GM19324 (cell line): ENCODE measurements around the gene C6orf132.

ENCODE experiments used
- ATAC-seq: cut with Tn5 transposase; IDR thresholded peaks from one replicate; pipeline ENCODE4 v1.9.1; 2021; ENCODE audit warnings: mild to moderate bottlenecking, moderate library complexity; ENCODE audit not compliant: unreplicated experiment, low FRiP score

The C6orf132 gene

DNA sequence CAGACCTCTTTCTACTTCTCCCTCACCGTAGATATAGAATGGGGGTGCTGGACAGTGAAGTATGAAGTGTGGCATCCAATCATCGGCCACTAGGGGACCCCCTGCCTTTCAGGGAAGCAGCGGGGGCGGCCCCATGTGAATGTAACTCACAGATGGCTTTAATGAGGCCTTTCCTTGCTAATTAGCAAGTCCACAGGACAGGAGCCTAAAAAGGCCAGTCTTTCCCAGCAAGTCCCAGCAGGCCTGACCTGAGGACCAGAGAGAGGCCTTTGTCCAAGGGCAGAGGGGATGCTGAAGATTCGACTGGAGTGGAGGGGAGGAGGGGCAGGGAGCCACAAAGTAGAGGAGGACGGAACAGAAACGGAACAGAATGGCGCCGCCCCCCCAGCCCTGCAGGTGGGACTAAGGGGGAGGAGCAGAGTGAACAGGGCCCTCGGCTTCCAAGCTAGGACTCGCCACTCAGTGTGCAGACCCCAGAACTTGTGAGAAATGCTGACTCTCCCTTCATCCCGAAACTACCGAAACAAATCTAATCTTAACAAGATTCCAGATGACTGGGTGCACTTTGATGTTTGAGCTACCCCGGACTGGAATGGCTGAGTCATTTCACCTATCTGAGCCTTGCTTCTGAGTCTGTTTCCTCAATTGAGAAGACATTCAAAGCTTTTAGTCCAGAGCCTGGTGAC, 5.8 kb downstream of the C6orf132 start:
- no peak for ATAC-seq

DNA sequence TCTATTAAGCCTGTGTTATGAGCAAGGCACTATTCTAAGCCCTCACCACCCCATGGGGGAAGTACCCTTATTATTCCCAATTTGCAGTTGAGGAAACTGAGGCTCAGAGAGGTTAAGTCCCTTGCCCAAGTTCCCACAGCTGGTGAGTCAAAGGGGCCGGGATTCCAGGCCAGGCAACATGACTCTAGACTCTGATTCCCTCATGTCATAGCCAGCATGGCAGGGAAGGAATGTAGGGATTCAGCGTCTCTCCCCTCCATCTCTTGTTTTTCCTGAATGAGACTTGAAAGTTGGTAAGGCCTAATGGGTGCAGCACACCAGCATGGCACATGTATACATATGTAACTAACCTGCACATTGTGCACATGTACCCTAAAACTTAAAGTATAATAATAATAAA, 6.7 kb downstream of the C6orf132 start:
- ATAC-seq, result no peak

DNA sequence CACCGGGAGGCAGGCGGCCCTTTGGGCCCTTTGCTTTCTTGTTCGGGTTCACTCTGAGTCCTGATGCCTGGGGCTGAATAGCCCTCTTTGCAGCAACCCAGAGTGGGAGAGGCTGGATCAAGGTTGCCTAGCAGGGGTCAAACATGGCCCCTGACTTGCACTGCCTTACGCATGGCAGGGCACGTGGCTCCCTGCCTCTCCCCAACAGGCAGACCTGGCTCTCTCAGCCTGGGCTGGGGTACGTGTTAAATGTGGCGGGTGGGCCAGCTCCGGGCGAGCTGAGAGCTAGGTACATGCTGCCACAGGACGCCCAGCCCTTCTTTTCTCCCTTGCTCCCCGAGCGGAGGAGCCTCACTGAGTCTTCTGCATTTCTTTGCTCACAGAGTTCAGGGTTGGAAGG, 7.3 kb downstream of the C6orf132 start:
- no peak for ATAC-seq

DNA sequence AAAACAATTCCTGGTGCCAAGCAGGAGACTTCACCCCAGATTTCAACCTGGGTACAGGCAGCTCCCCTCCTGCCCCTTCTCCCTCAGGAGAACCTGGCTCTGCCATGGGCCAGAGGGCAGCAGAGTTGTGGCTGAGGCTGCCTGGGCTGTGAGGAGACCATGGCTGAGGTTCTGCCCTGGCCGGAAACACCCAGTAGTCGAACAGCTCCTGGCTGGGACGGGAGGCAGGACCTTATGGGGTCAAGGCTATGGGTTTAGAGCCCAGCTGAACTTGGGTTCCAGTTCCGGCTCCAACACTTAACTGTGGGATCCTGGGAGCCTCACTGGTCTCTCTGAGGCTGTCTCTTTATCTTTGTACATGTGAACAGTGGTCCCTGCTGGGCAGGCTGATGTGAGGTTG, 8.5 kb downstream of the C6orf132 start:
- no peak for ATAC-seq

DNA sequence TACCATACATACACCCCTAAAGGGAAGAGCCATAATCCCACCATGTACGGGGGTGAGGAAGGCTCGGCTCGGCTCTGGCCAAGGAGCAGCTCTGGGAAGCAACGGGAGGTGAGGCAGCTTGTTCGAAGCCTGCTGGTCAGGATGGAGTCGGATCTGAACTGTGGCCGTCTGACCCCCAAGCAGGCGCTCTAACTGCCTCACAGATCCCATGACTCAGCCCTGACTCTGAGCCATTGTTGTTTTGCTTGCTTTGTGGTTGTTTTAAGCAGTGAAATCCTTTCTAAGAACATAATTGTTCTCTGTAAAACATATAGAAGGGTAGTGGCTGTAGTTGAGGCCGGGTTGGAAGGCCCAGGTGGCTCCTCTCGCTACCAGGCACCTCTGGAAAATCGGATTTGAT, 10.9 kb downstream of the C6orf132 start:
- ATAC-seq, result no peak

DNA sequence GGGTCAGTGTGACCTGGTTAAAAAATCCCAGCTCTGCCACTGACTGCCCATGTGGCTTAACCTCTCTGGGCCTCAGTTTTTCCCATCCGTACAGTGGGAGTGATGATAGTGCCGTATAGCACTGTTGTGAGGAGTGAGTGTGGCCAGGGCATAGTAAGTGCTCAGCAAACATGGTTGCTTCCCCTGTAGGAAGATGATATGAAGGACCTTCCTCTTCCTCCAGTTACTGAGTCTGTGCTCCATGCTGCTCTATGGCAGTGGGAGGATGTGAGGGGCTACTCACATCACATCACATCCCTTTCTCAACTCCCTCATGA, 13.1 kb downstream of the C6orf132 start:
- no peak for ATAC-seq

DNA sequence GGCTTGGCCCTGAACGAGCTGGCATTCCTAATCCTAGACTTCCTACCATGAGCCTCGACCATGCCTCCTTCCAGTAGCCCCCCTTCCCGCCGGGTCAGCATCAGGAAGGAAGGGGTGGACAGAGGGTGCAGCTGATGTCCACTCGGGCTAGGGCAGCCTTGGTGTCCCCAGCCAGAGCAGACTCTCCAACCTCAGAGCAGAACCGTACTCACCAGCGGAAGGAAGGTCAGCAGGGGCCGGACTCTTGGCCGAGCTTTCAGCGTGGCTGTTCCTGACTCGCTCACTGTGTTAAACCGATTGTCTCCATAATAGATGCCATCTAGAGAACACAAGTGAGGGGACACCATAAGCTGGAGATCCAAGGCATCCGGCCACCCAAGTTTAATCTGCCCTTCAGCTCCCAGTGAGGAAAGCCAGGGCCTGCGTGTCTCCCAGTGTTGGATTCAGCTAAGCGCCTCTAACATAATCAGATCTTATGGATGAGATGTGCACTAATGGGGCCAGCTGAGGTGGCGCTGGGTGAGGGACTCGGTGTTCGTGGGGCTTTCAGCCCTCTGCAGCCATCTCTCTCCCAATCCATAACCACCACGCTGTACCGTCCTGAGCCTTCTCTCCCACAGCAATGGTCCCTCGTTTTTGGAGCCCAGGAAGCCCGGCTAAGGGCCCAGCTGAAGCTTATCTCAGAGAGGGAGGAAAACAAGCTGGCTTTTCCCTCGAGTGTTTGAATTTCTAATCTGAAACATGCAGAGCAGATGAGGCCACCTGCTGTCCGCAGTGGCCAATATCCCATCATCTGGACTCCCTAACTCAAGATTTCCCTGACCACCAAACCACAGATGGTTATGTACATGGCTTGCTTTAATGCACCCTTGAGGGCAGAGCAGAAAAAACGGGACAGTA, 13.7 kb downstream of the C6orf132 start:
- ATAC-seq, result no peak

DNA sequence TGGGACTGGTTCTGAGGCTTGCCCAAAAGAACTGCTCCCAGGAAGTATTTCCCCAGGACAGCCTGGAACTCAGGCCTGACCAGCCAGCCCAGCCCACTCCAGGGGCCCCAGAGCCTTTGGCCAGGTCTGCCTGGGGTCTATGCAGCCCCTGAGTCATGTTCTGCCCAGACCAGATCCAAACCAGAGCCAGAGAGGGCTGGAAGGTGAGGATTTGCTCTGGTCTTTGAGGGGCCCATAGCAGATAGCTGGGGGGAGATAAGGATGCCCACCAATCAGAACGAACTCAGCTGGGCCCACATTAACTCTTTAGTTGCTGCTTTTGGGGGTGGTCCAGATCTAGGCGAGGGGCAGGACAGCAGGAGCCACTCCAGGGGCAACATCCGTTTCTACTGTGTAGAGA, 16.8 kb downstream of the C6orf132 start:
- no peak for ATAC-seq

DNA sequence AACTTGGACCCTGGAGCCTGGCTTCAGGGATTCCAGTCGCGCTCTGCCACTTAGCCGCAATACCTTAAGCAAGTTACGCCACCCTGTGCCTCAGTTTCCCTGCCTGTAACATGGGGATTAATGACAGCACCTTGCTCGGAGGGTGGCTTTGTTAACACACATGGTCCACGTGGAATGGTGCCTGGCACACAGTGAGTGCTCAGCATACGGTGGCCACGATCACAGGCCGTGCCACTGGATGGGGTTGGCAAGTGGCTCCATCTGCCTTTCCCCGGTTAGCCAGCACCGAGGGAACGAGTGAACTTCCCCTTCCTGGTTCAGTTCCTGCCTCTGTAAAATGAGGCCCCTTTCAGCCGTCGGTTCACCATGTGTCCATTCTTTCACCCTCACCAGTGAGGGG, 17.2 kb downstream of the C6orf132 start:
- no peak for ATAC-seq

DNA sequence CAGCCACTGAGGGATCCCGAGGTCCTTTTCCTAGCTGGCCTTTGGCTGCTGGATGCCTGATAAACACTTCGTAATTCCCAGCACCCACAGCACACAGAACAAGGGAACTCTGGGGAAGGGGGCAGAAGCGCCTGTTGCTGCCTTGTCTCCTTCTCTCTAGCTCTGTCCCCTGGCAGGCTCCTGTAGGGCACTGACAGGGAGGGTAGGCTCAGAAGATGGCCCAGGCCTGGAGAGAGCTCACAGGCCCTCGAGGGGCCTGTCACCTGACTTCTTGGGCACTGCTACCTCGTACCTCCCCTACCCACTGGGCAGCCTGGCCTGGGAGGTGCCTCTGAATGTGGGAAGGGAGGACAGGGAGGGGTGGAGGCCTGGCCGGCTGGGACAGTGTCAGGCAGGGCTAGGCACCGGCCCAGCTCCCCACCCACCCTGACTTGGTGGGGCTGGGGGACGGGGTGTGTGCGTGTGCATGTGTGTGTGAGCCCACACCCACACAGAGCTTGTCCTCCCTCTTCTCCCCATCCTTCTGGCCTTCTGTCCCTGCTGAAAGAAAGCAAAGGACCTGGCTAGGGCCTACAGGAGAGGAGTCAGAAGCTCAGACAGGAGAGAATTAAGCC, 18.1 kb downstream of the C6orf132 start:
- ATAC-seq, result no peak

DNA sequence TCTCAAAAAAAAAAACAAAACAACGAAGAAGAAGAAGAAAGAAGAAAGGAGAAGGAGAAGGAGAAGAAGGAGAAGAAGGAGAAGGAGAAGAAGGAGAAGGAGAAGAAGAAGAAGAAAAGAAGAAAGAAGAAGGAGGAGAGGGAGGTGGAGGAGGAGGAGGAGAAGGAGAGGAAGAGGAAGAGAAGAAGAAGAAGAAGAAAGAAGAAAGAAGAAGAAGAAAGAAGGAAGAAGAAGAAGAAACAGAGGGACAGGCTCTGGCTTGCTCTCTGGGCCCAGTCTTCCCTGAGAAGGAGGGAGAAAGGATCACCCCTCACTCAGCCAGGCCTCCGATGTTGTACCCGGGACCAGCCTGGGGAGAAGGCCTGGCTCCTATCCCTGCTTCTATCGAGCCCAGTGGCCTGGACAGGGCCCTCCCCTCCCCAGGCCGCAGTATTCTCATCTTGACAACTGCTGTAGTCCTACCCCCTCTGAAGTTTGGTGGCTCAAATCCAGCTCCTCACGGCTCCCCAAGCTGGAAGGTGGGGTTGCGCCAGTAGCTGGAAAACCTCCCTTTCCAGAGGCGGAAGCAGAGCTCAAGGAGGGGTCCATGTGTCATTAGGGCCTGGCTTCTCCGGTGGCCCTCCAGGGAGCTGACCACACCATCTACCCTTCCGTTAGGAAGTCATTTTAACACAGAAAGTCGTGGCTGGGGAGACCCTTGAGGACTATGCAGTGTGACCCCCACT, 18.9 kb downstream of the C6orf132 start:
- no peak for ATAC-seq

DNA sequence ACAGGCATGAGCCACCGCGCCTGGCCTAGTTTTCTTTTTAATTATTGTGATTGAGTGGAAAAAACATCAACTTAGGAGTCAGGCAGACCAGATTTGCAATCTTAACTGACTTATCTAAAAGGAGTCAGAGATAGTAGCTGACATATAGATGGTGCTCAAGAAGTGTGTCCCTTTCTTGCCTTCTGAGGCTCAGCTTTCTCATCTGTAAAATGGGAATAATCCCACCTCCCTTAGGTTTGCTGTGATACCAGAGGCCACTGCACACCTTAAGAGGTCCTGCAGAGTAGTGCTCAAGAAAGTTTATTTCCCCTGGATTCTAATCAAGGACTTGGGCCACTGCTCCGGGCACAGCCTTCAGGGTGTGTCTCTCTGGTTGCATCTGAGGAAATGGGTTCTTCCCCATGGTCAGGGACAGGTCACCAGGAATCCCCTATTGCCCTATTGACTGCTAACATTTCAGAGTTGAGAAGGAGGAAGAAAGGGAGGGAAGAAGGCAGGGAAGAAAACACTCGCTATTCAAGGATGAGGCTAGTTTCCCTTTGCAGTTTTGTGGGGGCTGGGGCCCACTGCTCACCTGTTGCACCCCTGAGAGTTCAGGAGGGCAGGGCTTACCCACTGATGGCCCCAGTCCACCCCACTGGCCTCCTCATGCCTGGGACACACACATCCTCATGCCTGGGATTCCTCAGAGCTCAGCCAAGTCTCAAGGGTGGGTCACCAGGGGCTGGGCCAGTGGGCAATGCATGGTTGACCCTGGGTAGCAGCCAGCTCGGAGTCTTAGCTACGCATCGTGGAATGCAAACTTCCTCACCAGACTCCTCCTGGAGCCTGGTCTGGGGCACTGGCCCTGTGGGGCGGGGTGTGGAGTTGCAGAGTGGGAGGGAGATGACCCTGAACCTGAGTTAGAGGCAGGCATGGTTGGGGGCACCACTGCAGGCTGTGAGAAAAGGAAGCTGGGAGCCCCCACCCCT, 21.2 kb downstream of the C6orf132 start:
- ATAC-seq, result no peak

DNA sequence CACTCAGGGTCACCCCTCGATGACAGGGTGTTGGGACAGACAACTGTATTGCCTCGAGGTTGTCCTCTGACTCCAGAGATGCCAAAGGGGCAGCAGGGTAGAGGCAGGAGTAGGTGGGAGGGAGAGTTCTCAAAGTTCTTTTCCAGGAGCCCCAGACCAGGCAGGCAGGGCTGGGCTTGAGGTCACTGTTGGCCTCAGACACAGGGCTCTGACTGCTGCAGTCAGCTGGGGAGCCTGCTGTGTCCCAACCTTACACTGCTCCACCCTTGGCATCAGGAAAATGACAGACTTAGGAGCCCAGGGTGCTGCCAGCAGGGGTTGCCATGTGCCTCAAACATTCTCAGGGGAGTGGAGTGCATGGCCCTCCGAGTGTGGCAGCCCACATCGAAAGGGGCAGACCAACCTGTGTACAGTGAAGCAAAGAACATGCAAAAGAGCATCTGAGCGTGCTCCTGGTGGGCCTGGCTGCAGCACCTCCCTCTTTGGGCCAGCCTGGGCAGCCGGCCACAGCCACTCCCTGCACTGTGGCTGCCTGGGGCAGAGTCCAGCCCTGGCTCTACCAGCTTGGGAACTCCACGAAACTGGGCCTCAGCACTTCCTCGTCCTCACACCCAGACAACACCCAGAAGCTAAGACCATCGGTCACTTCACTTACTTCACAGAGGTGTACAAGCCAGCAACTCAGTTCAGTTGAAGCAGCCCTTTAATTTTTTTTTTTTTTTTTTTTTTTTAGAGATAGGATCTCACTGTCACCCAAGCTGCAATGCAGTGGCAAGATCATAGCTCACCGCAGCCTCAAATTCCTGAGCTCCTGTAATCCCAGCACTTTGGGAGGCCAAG, 24.0 kb downstream of the C6orf132 start:
- no peak for ATAC-seq

DNA sequence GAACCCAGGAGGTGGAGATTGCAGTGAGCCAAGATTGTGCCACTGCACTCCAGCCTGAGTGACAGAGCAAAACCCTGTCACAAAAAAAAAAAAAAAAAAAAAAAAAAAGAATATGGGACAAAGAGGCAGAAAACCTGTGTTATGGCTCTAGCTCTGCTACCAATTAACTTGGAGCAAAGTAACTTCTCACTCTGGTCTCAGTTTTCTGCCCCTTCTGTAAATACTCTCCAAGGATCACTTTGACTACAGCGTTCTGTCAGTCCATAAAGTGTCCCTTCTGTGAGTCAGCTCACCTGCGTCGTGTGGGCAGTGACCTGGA, 24.6 kb downstream of the C6orf132 start:
- ATAC-seq, result no peak

DNA sequence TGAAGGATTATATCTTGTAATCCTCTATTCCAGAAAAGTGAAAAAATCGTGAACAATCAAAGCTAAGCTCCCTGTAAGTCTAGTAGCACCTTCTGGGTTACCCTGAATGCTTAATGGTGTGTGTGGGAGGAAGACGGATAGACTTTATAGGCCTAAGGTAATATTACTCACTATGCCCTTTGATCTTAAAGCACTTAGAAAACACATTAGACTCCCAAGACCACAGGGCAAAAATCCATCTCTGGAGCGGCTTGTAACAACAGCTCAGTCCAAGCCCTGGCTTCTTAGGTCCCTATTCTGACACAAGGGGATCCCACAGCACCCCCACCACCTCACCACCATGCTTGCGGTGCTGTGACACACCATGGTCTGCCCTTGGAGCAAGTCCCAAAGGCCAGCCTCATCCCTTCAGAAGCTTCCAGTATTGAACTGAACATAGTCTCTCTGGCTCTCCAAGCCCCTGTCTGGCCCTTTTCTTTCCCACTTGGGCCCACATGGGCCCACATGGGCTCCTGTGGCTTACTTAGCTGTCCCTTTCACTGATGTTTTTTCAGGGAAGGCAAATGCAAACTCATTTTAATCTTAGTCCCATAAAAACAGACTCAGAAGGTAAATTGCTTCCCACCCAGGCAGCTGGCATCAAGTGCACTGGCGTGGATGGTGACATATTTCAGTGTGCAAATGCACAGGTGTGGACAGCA, 28.3 kb downstream of the C6orf132 start:
- no peak for ATAC-seq

DNA sequence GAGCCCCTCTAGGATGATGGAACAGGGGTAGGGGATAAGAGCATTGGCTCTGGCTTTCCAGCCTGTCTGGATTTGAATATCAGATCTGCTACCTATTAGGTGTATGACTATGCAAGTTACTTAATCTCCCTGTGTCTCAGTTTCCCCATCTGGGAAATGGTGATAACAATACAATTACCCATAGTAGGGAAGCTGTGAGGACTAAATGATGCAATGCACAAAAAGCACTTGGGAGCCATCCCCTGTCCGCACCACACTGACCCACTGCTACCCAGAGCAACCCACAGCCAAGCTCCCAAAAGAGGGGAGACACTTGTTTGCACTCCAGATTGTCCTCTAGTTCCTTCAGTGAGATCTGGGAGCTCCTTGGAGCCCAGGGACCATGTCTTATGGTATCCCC, 30.1 kb downstream of the C6orf132 start:
- ATAC-seq, result no peak

DNA sequence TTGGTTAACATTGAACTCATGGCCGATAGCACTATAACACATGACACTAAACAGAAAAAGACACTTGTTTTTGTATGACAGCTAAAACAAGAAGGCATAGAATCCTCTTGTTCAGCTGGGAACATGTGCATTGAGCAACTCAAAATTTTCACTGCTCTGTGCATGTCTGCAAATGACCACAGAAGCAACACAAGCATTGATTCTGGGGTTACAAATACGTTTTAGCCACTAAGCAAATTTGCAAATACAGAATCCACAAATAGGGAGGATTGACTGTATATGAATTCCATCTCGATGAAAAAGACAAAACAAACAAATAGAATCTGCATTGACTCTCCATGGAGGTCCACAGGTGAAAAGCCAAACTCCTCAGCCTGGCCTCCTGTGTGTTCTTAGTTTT, 31.7 kb downstream of the C6orf132 start:
- ATAC-seq, result no peak

DNA sequence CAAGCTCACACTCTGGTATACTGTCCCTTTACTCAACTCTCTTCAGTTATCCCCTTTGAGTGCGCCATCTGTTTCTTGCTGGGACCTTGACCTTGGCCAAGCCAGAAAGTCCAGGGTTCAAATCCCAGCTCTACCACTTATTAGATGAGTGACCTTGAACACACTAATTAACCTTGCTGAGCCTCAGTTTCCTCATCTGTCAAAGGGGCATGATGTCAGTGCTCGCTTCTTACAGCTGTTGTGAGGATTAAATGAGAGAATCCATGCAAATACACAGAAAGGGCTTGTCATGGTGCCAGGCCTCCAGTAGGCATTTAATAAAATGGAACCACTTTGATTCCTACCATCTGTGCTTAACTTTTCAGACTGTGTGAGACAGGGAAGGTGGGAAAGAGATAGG, 34.3 kb downstream of the C6orf132 start:
- ATAC-seq, result no peak
